Melanocyte of skin (primary cell): Measurements from ENCODE around the gene NANOS3. TPM values are rescaled to one million over a fixed set of nuclear protein-coding genes. Genes with fewer than 3 reads are reported as not detected.

Experiments
- small RNA-seq, 2 donors: library from RNA; depleted of rRNA; stranded (forward); fragments of <200 nt; gene quantifications; one replicate each; pipeline ENCODE3, GENCODE V24; 2012
- total RNA-seq, 2 donors: library from RNA; depleted of rRNA; stranded (reverse); fragments of >200 nt; gene quantifications; 2 replicates each; pipeline ENCODE4 v1.2.3, GENCODE V29; 2012

The NANOS3 gene
- total RNA-seq: not detected

GRCh38 chr19:13876834-13877233, at the start of gene NANOS3:
Gene NANOS3 (plus strand): TSS chr19:13877134. CDS start chr19:13877249, 115 bp downstream.

GRCh38 chr19:13905634-13906520, 28.9 kb downstream of the NANOS3 start, which contains the start of the genes BRME1 and CC2D1A:
Gene BRME1 (minus strand): TSS chr19:13906117. CDS start chr19:13904892, 1,225 bp downstream.
Gene CC2D1A (plus strand): TSS chr19:13906201. CDS start chr19:13906442, 241 bp downstream.

Small RNAs within 50 kb of the gene (small RNA-seq; reads per million reads assigned to genes)
- gene MIR181C (9.2 to 13.3 reads per million in 2 donors), gene MIR181D (36.7 to 56.0 reads per million in 2 donors)

Other genes starting within 250 kb of the NANOS3 start
- 10 to 100 TPM; 36.8 to 37.6 TPM for gene MRI1, start 112.6 kb upstream of the NANOS3 start, total RNA-seq
- gene C19orf53, start 102.7 kb upstream of the NANOS3 start, total RNA-seq: 10 to 100 TPM; 54.7 to 64.6 TPM
- gene ZSWIM4, start 81.7 kb upstream of the NANOS3 start, total RNA-seq: 1 to 10 TPM; 3.3 to 3.4 TPM
- gene BRME1, start 29.0 kb downstream of the NANOS3 start, total RNA-seq: 1 to 10 TPM in 1 of 2 donors, under 1 TPM in 1; 1.00 to 1.4 TPM
- gene CC2D1A, start 29.1 kb downstream of the NANOS3 start, total RNA-seq: 10 to 100 TPM; 14.3 to 19.3 TPM
- gene PODNL1, start 61.3 kb downstream of the NANOS3 start, total RNA-seq: under 1 TPM; under 0.01 to 0.33 TPM
- gene DCAF15, start 75.4 kb downstream of the NANOS3 start, total RNA-seq: 10 to 100 TPM; 12.4 to 16.3 TPM
- 1 to 10 TPM; 2.4 to 3.0 TPM for gene RFX1, start 129.2 kb downstream of the NANOS3 start, total RNA-seq
- not detected for gene RLN3, start 151.0 kb downstream of the NANOS3 start, total RNA-seq
- gene IL27RA, start 154.6 kb downstream of the NANOS3 start, total RNA-seq: 1 to 10 TPM; 4.7 to 4.8 TPM
- under 1 TPM; under 0.01 to 0.33 TPM for gene PALM3, start 184.9 kb downstream of the NANOS3 start, total RNA-seq
- under 1 TPM in 1 of 2 donors, not detected in 1; 0.69 TPM for gene MISP3, start 195.7 kb downstream of the NANOS3 start, total RNA-seq
- gene C19orf67, start 208.6 kb downstream of the NANOS3 start, total RNA-seq: not detected
- gene SAMD1, start 213.6 kb downstream of the NANOS3 start, total RNA-seq: 10 to 100 TPM in 1 of 2 donors, 1 to 10 TPM in 1; 7.6 to 16.3 TPM
- gene PRKACA, start 240.6 kb downstream of the NANOS3 start, total RNA-seq: 10 to 100 TPM; 41.6 to 54.0 TPM